ENCODE results near the gene ACP1. TPM values are rescaled to one million over a fixed set of nuclear protein-coding genes. Genes with fewer than 3 reads are reported as not detected.

Gene ACP1
- total and polyA plus RNA-seq, 8 donors: 34.9 to 74.2 (median 45.3) TPM

GRCh38 chr2:228115-228514 is 36.6 kb upstream of the ACP1 start:
- FAIRE-seq (no peak), DNase-seq (peak in 3 of 6 donors; percentile 38 to 56 (median 46)), ATAC-seq (peak; percentile 57 to 83 (median 76))
- Histone ChIP-seq H3K9me3 (no peaks in the 10 kb centered on the region), H3K36me3 (peaks cover 2 to 59% (median 19%) of the 10 kb centered on the region in 3 donors), H3K27ac (peak overlapping the region in 2 of 4 donors; percentile 8 to 48), H3K27me3 (no peaks in the 10 kb centered on the region), H3K4me3 (no peak overlapping the region), H3K4me1 (peaks cover 0 to 12% (median 0%) of the 10 kb centered on the region in 3 donors)
- WGBS, 2 donors: 64 to 67% methylated on average over 9 of the region's 9 CpGs
- no peak for TF ChIP-seq CTCF (IDR thresholded peaks at IDR 0.05)
- intact Hi-C loops (cut with DNase I): no loop called here

GRCh38 chr2:228518-229278 is 36.0 kb upstream of the ACP1 start:
- no peaks in the 10 kb centered on the region for H3K27me3 ChIP-seq
- peak in 3 of 4 donors; percentile 46 to 55 (median 53) for ATAC-seq
- intact Hi-C loops (cut with DNase I): no loop called here
- no peak for FAIRE-seq
- H3K4me3 ChIP-seq: no peak overlapping the region
- peaks cover 5 to 59% (median 13%) of the 10 kb centered on the region in 3 donors for H3K36me3 ChIP-seq
- H3K4me1 ChIP-seq: peaks cover 0 to 12% (median 0%) of the 10 kb centered on the region in 3 donors
- 78 to 83% methylated on average over 8 of the region's 8 CpGs for WGBS, 2 donors
- DNase-seq: no peak
- no peak for TF ChIP-seq CTCF (IDR thresholded peaks at IDR 0.05)
- no peaks in the 10 kb centered on the region for H3K9me3 ChIP-seq
- H3K27ac ChIP-seq: peak overlapping the region in 2 of 4 donors; percentile 24 to 48

- DNase-seq (peak in 1 of 6 donors; percentile 29), FAIRE-seq (no peak), ATAC-seq (peak in 3 of 4 donors; percentile 51 to 68 (median 55))
- Histone ChIP-seq H3K36me3 (peaks cover 5 to 30% (median 9%) of the 10 kb centered on the region in 3 donors), H3K27me3 (no peaks in the 10 kb centered on the region), H3K9me3 (no peaks in the 10 kb centered on the region), H3K27ac (peak overlapping the region in 2 of 4 donors; percentile 6 to 31), H3K4me1 (peaks cover 0 to 12% (median 0%) of the 10 kb centered on the region in 3 donors), H3K4me3 (no peak overlapping the region)
- TF ChIP-seq CTCF (IDR thresholded peaks at IDR 0.05): no peak
- intact Hi-C loops (cut with DNase I): no loop called here
- WGBS, 2 donors: 42 to 48% methylated on average over 9 of the region's 9 CpGs
Observed at GRCh38 chr2:231521-232185, 33.1 kb upstream of the ACP1 start.

- ATAC-seq (no peak), FAIRE-seq (no peak), DNase-seq (no peak)
- Histone ChIP-seq H3K4me1 (peaks cover 0 to 12% (median 0%) of the 10 kb centered on the region in 3 donors), H3K36me3 (peaks cover 5 to 22% (median 7%) of the 10 kb centered on the region in 3 donors), H3K4me3 (no peak overlapping the region), H3K9me3 (no peaks in the 10 kb centered on the region), H3K27me3 (no peaks in the 10 kb centered on the region), H3K27ac (no peak overlapping the region)
- no peak for TF ChIP-seq CTCF (IDR thresholded peaks at IDR 0.05)
- 78 to 96% methylated on average over 7 of the region's 7 CpGs for WGBS, 2 donors
- intact Hi-C loops (cut with DNase I): no loop called here
Observed at GRCh38 chr2:233030-233429, 31.7 kb upstream of the ACP1 start.
